Activated CD8-positive, alpha-beta memory T cell treated with anti-CD3 and anti-CD28 coated beads, Interleukin-2, amount 10 ng/mL, durations not matched to agents 7 days and 5 days (primary cell): Measurements from ENCODE around the gene UGT1A8. TPM values are rescaled to one million over a fixed set of nuclear protein-coding genes. Genes with fewer than 3 reads are reported as not detected.

Experiments used
- ATAC-seq: fragments of 150-1000 bp; cut with Tn5 transposase; one replicate; pipeline ENCODE4 v1.10.0; 2021; ENCODE audit warnings: moderate library complexity
- CTCF ChIA-PET: fragments of 350-600 bp; sonication (Branson Sonifier 250); formaldehyde crosslinking; loops from one replicate; lab custom pipeline; 2021; ENCODE audit warnings: antibody characterized with exemption; lab: Charles Lee
- DNase-seq: peaks from one replicate; pipeline ENCODE4 v3.0.0-alpha.2; 2020
- H3K27ac Mint-ChIP-seq: one replicate; pipeline ENCODE4 v1.8.0; 2021; ENCODE audit warnings: mild to moderate bottlenecking, mixed read lengths
- H3K27me3 Mint-ChIP-seq: one replicate; pipeline ENCODE4 v1.8.0; 2021; ENCODE audit warnings: mixed read lengths
- H3K36me3 Mint-ChIP-seq: one replicate; pipeline ENCODE4 v1.8.0; 2021; ENCODE audit warnings: mild to moderate bottlenecking, mixed read lengths
- H3K4me1 Mint-ChIP-seq: one replicate; pipeline ENCODE4 v1.8.0; 2021; ENCODE audit warnings: mixed read lengths
- H3K4me3 Mint-ChIP-seq: one replicate; pipeline ENCODE4 v1.8.0; 2021; ENCODE audit warnings: mild to moderate bottlenecking, moderate library complexity, mixed read lengths
- H3K9me3 Mint-ChIP-seq: one replicate; pipeline ENCODE4 v1.8.0; 2022; ENCODE audit warnings: low read depth, mixed read lengths
- total RNA-seq, 2 experiments: library from RNA; stranded (reverse); gene quantifications; one replicate each; pipeline ENCODE4 v1.2.3, GENCODE V29; 2021

The UGT1A8 gene
- total RNA-seq, 2 experiments from 2014 or later, result not detected

DNA sequence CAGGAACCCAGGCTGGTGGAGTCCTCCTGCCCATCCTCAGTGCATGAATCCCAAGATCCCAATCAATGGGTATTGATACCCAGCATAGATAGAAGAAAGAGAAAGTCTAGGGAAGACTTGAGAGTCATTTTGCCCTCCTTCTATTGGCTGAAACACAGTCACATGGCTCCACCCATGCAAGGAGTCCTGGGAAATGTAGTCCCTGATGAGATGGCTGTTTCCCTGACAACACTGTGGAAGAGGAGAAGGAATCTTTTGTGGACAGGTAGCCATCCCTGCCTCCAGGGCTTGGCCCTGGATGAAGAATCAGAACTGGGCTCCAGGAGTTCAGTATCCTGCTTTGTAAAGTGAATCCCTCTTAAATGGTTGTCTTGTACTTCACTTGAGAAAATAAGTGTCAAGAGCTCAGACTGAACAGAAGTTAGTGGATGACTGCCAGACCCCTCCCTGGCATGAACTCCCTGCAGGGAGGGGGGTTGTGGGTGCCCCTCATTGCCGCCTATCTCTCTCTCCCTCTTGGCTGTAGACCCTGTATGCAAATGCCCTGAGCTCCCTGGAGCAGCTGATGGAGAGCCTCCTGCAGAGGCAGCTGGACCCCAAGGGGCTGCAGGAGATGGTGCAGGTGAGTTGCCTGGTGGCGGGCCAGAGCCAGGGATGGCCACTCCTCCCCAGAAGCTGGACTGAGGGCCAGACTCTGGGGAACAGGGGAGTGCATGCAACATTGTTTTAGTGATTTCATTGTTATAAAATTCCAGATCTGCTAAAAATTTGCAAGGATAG, 196.8 kb downstream of the UGT1A8 start:
- CTCF ChIA-PET, result no interaction called here
- ATAC-seq, result no peak
- H3K4me1 Mint-ChIP-seq, result no peaks in the 10 kb centered on the region

DNA sequence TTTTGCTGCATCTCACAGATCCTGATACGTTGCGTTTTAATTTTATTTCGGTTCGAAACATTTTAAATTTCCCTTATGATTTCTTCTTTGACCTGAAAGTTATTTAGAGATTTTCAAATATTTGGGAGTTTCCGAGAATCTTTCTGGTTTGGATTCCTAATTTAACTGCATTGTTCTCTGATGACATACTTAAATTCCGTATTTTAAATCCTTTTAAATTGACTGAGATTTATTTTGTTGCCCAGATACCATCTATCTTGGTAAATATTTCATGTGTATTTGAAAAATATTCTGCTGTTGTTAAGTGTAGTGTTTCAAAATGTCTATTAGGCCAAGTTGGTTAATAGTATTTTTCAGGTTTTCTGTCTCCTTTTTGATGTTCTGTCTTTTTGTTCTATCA, 198.4 kb downstream of the UGT1A8 start:
- Mint-ChIP-seq H3K27ac (no peak overlapping the region), H3K36me3 (no peaks in the 10 kb centered on the region), H3K9me3 (no peaks in the 10 kb centered on the region), H3K4me3 (no peak overlapping the region), H3K4me1 (no peaks in the 10 kb centered on the region), H3K27me3 (peaks cover 22% of the 10 kb centered on the region)
- no peak for DNase-seq
- ATAC-seq, result no peak
- CTCF ChIA-PET, result no interaction called here

More for the DNA sequence above, 196.8 kb downstream of the UGT1A8 start:
- Mint-ChIP-seq H3K9me3 (no peaks in the 10 kb centered on the region), H3K27ac (no peak overlapping the region), H3K36me3 (no peaks in the 10 kb centered on the region), H3K27me3 (peaks cover 30% of the 10 kb centered on the region), H3K4me3 (no peak overlapping the region)
- no peak for DNase-seq

DNA sequence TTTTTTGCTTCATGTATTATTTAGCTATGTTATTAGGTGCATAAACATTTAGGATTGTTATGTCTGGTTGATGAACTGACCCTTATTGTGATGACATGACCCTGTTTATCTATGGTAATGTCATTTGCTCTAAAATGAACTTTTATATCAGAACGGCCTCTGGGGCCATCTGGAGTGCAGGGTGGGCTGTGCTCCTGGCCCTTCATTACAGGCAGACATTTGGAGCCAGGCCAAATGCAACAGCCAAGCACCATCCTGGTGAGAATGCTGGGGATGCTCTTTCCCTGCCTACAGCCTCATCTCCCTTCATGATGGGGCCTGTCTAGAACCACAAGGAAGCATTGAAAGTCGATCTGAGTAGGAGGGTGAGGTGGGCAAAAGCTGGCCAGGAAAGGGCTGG, 198.9 kb downstream of the UGT1A8 start:
- Mint-ChIP-seq H3K36me3 (no peaks in the 10 kb centered on the region), H3K4me1 (no peaks in the 10 kb centered on the region), H3K27me3 (peaks cover 21% of the 10 kb centered on the region), H3K9me3 (no peaks in the 10 kb centered on the region), H3K27ac (no peak overlapping the region), H3K4me3 (no peak overlapping the region)
- CTCF ChIA-PET, result no interaction called here
- no peak for DNase-seq
- no peak for ATAC-seq

DNA sequence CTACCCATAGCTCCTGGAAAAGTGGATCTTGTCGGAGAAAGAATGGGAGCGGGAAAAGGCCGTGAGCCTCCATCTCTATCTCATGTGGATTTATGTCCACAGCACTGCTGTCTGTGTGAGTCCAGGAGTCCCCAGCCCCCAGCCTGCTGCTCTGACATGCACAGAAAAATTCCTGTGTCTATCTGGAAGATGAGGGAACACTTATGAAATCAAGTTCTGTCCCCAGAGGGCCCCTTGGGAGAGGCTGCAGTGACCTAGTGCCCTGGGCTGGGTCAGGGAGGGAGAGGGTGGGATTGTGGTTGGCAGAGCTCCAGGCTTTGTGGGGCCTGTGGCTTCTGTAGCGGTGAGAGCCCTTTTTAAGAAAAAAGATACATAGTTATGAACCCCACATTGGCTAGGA, 199.3 kb downstream of the UGT1A8 start:
- CTCF ChIA-PET, result no interaction called here
- no peak for DNase-seq
- Mint-ChIP-seq H3K4me3 (no peak overlapping the region), H3K27me3 (peaks cover 21% of the 10 kb centered on the region), H3K4me1 (no peaks in the 10 kb centered on the region), H3K36me3 (no peaks in the 10 kb centered on the region), H3K27ac (no peak overlapping the region), H3K9me3 (no peaks in the 10 kb centered on the region)
- no peak for ATAC-seq

DNA sequence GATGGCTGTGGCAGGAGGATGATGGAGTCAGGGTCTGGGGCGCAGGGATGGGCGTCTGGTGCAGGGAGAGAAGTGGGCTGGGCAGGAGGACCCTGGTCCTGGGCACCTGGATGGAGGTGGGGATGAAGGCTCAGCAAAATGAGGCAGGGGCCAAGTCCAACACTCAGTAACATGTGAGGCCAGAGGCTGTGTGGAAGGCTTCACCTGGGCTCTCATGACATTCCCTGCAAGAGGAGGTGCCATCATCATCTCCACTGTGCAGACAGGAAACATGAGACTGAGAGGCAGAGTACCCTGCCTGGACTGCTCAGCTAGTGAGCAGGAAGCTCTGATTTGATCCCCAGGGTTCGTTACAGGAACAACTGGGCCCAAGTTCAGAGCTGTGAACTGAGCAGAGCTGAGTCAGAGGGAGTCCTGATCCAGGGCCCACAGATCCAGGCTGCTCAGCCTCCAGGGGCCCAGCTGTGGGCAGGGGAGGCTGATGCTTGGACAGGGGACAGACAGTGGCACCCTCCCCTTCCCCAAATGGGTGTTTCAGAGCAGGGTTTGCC, 200.0 kb downstream of the UGT1A8 start:
- Mint-ChIP-seq H3K4me3 (no peak overlapping the region), H3K4me1 (no peaks in the 10 kb centered on the region), H3K27me3 (peaks cover 21% of the 10 kb centered on the region), H3K27ac (no peak overlapping the region), H3K9me3 (no peaks in the 10 kb centered on the region), H3K36me3 (no peaks in the 10 kb centered on the region)
- no peak for DNase-seq
- CTCF ChIA-PET, result no interaction called here
- no peak for ATAC-seq

DNA sequence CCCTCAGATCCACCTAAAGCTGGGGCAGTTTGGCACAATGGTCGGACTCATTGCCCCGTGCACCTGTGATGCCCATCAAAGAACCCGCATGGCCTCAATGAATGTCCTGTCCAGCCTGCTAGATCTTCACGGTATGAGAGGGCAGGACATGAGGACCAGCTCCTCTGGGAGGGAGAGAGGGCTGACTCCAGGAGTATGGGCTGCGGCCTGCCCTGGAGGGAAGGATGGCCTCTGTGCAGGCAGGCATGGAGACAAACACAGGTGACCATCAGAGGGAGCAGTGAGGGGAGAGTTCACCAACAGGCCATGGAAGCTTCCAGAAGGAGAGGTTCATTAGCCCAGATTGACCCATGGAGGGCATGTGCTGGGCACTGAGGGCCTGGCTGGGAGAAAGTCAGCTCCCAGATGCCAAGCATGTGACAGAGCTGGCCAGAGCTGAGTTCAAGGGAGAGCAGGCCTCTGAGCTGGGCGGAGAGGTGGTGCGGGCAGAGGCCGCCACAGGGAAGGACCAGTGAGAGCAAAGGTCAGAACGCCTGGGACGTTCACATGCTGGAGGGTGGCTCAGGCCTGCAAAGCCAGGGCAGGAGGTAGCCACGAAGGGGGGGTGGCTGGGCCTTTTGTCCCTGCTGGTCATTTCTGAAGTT, 200.7 kb downstream of the UGT1A8 start:
- H3K4me3 Mint-ChIP-seq, result no peak overlapping the region
- peaks cover 21% of the 10 kb centered on the region for H3K27me3 Mint-ChIP-seq
- DNase-seq (no peak), ATAC-seq (no peak)
- CTCF ChIA-PET, result no interaction called here
- H3K27ac Mint-ChIP-seq, result no peak overlapping the region
- H3K36me3 Mint-ChIP-seq, result no peaks in the 10 kb centered on the region
- H3K4me1 Mint-ChIP-seq, result no peaks in the 10 kb centered on the region
- H3K9me3 Mint-ChIP-seq, result no peaks in the 10 kb centered on the region

DNA sequence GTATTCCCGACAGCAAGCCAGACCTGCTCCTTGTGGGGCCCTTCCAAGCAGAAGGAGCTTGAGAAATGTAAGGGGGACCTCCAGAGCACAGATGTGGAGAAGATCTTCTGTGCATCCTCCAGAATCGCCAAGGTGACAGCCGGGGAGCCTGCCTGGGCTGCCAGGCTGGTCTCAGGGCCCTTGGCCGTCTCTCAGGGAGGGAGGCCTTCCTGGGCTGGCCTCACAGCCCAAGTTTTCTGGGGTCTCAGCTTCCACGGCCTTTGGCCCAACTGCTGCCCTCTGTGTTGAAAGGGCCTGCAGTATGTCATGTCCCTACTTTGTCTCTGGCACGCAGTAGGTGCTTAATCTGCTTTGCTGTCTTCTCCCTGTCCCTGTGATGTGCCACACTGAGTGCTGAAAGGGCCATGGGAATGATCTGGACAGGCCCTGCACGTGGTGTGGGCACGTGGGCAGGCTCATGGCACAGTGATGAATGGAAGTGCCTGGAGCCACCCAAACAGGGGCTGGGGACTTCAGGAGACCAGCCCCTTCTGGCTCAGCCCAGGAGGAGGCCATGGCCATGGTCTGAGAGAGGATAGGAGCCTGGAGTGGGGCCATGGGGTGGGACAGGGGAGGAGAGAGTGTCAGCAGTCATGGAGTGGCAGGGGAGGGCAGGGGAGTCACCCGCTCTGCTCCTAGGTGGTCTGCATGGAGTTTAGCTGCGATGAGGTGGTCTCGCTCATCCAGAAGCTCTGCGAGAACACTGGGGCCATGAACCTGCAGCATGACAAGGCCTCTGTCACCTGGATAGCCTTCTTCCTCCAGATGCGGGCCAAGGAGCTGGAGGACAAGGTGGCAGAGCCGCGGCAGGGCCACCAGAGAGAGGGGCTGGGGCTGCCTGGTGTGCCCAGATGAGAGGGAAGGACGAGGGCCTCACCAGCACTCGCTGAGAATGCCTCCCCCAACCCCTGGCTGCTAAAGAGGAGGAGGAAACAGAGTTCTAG, 201.5 kb downstream of the UGT1A8 start:
- ATAC-seq, result no peak
- no peak overlapping the region for H3K27ac Mint-ChIP-seq
- H3K36me3 Mint-ChIP-seq, result no peaks in the 10 kb centered on the region
- CTCF ChIA-PET, result no interaction called here
- H3K27me3 Mint-ChIP-seq, result peaks cover 16% of the 10 kb centered on the region
- no peaks in the 10 kb centered on the region for H3K4me1 Mint-ChIP-seq
- H3K9me3 Mint-ChIP-seq, result no peaks in the 10 kb centered on the region
- no peak for DNase-seq
- H3K4me3 Mint-ChIP-seq, result no peak overlapping the region

DNA sequence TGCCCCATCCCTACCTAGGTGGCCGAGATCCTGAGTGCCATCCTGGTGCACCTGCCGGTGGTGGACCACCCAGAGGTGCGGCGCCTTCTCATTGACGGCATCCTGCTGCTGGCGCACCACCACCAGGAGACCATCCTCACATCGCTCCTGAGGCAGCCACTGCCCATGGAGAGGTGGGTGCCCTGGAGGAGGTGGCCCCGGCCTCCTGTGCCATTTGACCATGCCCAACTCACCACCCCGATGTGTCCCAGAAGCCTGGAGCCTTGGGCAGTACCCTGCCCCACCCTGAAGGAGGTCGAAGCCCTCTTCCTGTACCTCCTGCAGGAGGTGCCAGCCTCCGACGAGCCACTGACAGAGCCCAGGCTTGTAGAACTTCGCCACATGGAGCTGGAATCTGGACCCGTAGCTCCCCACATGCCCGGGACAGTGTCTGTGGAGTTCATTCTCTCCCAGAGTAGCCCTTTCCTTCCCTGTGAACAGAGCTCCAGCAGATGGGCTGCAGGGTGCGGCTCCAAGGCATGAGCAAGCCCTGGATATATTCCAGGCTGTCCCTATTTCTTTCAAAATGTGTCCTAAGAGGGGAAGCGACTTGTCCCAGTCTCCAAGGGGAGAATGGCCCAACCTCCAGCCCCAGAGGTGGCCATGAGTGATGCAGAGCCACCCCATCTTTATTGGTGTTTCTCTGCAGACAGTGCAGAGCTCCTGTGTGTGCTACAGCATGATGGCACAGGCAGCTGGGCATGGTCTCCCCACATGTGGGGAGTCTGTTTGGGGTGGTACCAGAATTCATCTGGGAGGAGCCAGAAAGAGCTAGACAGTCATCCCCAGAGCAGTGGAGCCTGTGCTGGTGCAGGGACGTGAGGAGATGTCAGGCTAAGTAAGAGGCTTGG, 202.7 kb downstream of the UGT1A8 start:
- no peaks in the 10 kb centered on the region for H3K4me1 Mint-ChIP-seq
- no peak for ATAC-seq
- CTCF ChIA-PET, result no interaction called here
- H3K27ac Mint-ChIP-seq, result no peak overlapping the region
- no peak overlapping the region for H3K4me3 Mint-ChIP-seq
- H3K36me3 Mint-ChIP-seq, result no peaks in the 10 kb centered on the region
- no peak for DNase-seq
- peaks cover 13% of the 10 kb centered on the region for H3K27me3 Mint-ChIP-seq
- no peaks in the 10 kb centered on the region for H3K9me3 Mint-ChIP-seq

DNA sequence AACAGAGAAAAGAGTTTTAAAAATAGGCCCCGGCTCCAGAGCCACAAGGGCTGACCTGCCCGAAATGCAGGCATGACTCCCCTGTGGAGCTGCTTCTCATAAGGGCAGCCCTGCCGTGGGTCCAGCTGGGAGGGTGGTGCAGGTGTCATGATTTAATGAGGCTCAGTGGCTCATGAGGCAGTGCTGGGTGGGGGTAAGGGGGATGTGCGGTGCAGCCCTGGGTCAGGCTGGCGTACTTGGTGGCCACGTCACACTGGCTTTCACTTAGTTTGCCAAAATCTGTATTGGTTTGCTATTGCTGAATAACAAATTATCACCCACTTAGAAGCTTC, 203.3 kb downstream of the UGT1A8 start:
- H3K4me3 Mint-ChIP-seq, result no peak overlapping the region
- no peaks in the 10 kb centered on the region for H3K9me3 Mint-ChIP-seq
- no peak for ATAC-seq

DNA sequence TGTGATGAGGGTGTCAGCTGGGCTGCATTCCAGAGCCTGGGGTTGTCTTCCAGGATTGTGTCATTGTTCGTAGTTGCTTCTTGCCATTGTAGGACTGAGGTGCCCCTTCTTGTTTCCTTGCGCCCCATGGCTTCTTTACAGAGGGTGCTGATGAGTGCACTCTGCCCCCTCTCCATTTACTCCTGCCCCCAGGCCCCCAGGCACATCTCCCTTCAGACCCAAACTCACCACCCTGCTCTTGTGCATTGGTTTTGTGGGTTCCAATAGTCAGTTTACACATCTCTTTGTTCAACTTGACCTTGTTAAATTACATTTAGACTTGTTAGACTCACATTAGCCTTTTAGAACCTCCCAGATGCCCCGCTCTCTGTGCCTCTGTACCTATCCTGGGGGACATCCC, 203.8 kb downstream of the UGT1A8 start:
- H3K4me1 Mint-ChIP-seq, result no peaks in the 10 kb centered on the region

More for the DNA sequence above, 203.3 kb downstream of the UGT1A8 start:
- Mint-ChIP-seq H3K36me3 (no peaks in the 10 kb centered on the region), H3K4me1 (no peaks in the 10 kb centered on the region), H3K27ac (no peak overlapping the region), H3K27me3 (peaks cover 14% of the 10 kb centered on the region)
- DNase-seq, result no peak
- CTCF ChIA-PET, result no interaction called here

DNA sequence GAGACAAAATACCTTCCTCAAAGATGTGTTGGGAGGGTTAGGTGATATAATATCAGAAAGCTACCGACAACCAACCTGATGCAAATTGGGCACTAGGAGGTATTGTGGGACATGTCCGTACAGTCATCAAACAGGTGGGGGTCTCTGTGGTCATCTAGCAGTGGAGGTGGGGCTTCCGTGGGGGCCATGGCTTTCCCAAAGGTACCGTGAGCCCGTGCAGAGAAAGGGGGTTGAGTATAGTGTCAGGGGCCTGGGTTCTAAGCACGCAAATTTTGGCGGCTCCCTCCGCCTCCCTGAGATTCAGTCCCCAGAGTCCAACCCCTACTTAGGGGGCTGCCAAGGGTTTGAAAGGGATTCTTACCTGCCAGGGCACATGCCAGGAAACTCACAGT, 204.3 kb downstream of the UGT1A8 start:
- H3K4me3 Mint-ChIP-seq, result no peak overlapping the region

More for the DNA sequence above, 203.8 kb downstream of the UGT1A8 start:
- DNase-seq (no peak), ATAC-seq (no peak)
- Mint-ChIP-seq H3K4me3 (no peak overlapping the region), H3K27me3 (peaks cover 10% of the 10 kb centered on the region), H3K9me3 (no peaks in the 10 kb centered on the region), H3K27ac (no peak overlapping the region), H3K36me3 (no peaks in the 10 kb centered on the region)
- CTCF ChIA-PET, result no interaction called here

DNA sequence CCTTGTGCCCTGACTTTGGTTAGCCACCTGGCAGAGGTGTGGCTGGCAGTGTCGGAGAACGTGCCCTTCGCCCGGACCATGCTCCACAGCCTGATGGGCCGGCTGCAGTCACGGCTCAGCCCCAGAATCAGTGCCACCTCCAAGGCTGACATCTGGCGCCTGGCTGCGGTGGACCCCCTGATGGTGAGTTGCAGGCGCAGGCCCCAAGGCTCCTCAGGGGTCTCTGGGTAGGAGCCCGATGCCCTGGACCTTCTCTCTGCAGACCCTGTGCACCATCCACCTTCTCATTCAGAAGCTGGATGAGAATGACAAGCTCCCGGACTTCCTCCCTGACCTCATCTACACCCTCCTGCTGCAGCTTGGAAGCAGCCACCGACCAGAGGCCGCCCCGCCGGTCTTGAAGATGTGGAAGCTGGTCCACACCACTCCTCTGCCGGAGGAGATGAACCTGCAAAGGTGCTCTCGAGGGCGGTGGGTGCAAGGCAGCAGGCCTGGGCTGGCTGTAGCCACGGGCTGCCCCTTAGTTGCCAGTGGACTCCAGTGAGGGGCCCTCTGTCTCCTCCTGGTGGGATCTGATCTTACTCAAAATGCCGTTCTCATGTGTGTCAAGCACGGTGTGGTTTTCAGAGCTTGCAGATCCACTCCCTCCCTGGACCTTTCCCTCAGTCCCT, 204.8 kb downstream of the UGT1A8 start:
- DNase-seq (no peak), ATAC-seq (no peak)
- H3K27me3 Mint-ChIP-seq, result peaks cover 10% of the 10 kb centered on the region

More for the DNA sequence above, 204.3 kb downstream of the UGT1A8 start:
- H3K27me3 Mint-ChIP-seq, result peaks cover 10% of the 10 kb centered on the region
- DNase-seq, result no peak
- no peaks in the 10 kb centered on the region for H3K4me1 Mint-ChIP-seq
- CTCF ChIA-PET, result no interaction called here
- H3K27ac Mint-ChIP-seq, result no peak overlapping the region
- no peaks in the 10 kb centered on the region for H3K36me3 Mint-ChIP-seq
- ATAC-seq, result no peak
- H3K9me3 Mint-ChIP-seq, result no peaks in the 10 kb centered on the region

More for the DNA sequence above, 204.8 kb downstream of the UGT1A8 start:
- H3K4me3 Mint-ChIP-seq, result no peak overlapping the region
- CTCF ChIA-PET, result no interaction called here
- H3K4me1 Mint-ChIP-seq, result no peaks in the 10 kb centered on the region
- no peak overlapping the region for H3K27ac Mint-ChIP-seq
- H3K9me3 Mint-ChIP-seq, result no peaks in the 10 kb centered on the region
- no peaks in the 10 kb centered on the region for H3K36me3 Mint-ChIP-seq
